ENCODE data around the gene WNT11.

Gene WNT11

DNA sequence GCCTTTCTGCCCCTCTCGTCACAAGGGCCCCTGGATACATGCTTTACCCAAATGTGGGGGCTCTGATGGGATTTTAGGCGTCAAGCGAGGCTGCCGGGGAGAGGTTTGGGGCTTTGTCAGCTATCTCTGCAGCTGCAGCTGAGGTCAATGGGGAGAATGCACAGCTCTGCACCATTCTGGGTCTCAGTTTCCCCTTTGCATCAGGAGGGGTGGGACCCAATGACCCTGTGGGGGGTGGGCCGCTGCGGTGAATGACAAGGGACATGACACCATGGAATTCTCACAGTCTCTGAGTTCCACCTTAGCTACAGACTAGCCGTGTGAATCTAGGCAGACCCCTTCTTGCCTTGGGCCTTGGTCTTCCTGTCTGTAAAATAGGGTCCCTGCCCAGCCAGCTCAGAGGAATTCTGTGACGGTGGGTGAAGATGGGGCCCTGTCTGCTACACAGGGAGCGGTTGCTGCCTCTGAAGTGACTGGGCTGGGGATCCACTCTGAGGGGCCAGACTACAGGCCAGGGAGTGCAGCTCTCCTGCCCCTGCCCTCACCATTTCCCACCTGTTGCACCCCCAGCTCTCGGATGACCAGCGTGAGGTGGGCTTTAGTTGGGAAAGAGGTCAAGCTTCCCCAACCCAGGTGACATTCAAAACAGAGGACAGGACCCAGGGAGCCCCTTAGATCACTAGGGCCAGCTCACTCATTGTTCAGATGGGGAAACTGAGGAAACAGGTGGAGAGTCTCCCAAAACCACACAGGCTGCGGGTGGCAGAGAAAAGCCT is 35.9 kb upstream of the WNT11 start:
- no peak for DNase-seq (ENCODE audit: extremely low read depth, low read depth)
- TF ChIP-seq, protein P1, sequence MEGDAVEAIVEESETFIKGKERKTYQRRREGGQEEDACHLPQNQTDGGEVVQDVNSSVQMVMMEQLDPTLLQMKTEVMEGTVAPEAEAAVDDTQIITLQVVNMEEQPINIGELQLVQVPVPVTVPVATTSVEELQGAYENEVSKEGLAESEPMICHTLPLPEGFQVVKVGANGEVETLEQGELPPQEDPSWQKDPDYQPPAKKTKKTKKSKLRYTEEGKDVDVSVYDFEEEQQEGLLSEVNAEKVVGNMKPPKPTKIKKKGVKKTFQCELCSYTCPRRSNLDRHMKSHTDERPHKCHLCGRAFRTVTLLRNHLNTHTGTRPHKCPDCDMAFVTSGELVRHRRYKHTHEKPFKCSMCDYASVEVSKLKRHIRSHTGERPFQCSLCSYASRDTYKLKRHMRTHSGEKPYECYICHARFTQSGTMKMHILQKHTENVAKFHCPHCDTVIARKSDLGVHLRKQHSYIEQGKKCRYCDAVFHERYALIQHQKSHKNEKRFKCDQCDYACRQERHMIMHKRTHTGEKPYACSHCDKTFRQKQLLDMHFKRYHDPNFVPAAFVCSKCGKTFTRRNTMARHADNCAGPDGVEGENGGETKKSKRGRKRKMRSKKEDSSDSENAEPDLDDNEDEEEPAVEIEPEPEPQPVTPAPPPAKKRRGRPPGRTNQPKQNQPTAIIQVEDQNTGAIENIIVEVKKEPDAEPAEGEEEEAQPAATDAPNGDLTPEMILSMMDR (IDR thresholded peaks at IDR 0.05; ENCODE audit: low read depth, low read length) = no peak

DNA sequence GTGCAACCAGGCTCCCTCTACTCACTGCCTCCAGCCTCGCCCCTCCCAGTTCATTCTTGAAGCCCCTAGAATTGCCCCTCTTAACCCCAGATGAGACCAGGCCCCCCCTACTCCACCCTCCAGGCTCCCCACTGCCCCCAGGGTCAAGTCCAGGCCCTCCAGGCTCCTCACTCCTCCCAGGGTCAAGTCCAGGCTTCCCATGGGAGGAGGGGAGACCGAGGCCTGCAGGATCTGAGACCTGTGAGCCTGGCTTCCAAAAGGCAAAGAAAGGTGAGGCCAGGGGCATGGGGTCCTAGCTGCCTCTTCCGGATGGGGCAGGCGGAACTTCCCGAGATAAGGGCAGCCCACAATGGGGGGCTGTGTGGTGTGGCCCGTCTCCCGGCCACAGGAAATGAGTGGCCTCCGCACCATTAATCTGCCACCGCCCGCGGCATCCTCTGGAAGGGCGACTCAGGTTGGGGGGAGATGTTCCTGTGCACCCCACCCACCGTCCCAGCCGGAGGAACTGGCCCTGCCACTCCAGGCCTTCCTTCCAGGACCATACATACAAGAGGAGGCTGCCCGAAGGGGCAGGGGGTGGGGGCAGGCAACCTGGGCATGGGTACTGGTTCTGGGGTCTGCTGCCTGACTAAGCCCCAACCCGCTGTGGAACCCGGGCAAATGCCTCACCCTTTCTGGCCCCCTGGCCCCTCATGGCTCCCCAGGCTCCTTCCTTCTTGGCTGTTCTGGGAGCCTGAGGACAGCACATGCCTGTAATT is 35.1 kb upstream of the WNT11 start:
- TF ChIP-seq, protein P1 (IDR thresholded peaks at IDR 0.05; ENCODE audit: low read depth, low read length) = no peak
- no peak for DNase-seq (ENCODE audit: extremely low read depth, low read depth)

DNA sequence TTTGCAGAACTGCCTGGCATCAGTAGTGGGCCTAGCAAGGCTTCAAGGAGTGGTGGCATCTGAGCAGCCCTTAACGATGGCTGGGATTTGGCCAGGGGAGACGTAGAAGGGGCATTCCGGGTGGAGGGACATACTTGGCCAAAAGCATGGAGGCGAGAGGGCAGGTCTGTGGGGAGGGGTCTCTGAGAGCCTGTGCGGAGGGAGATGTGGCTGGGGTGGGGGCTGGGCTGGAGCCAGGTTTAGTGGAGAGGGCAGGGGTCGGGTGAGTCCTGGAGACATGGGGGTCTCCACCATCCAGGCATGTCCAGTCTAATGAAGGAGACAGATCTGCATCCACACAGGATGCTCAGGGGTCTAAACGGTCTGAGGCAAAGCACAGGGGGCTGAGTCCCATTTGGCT is 34.4 kb upstream of the WNT11 start:
- no peak for DNase-seq (ENCODE audit: extremely low read depth, low read depth)
- TF ChIP-seq, protein P1 (IDR thresholded peaks at IDR 0.05; ENCODE audit: low read depth, low read length) = no peak

DNA sequence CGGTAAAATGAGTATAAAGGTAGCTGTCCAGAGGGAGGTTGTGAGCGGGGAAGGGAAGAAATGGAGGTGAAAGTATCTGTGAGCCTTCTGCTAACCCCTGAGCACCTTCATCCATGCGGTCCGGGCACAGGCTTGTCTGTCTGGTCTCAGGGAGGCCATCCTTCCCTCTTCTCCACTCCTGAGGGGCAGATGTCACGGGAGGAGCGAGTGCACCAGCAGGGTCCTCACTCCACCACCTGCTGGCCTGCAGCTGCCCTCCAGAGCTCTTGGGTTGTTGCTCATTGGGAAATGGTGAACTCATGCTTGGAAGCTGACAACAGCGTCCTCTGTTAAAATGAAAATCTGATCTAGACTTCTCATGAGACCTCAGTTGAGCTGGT is 33.8 kb upstream of the WNT11 start:
- DNase-seq (ENCODE audit: extremely low read depth, low read depth) = no peak
- TF ChIP-seq, protein P1 (IDR thresholded peaks at IDR 0.05; ENCODE audit: low read depth, low read length) = no peak

DNA sequence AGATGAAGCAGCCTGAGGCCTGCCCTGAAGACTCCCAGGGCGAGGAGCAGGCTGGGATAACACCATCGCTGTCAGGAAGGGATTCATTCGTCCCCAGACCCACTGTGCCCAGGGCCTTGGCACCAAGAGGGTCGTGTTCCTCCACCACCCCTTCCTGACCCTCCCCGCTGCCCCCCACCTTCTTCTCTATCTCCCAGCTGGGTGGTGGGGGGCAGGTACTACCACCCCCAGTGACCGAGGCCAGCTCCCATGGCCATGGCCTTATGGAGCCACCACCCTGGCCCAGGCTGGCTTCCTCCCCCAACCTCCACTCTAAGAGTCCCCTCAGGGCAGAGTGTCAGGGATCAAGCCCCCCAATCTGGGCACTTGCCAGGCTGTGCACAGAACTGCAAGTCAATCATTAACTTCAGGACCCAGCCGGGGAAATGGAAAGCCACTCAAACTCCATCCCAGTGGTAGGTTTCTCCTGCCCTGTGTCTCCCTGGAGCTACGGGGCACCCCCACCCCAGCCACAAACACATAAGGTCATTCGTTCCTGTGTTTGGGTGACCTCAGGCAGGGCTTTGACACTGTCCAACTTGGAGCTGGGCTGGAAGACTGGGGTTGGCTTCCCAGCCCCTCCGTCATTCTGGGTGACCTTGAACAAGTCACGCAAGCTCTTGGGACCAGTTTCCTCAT is 33.3 kb upstream of the WNT11 start:
- TF ChIP-seq, protein P1 (IDR thresholded peaks at IDR 0.05; ENCODE audit: low read depth, low read length) = no peak
- DNase-seq (ENCODE audit: extremely low read depth, low read depth) = no peak

DNA sequence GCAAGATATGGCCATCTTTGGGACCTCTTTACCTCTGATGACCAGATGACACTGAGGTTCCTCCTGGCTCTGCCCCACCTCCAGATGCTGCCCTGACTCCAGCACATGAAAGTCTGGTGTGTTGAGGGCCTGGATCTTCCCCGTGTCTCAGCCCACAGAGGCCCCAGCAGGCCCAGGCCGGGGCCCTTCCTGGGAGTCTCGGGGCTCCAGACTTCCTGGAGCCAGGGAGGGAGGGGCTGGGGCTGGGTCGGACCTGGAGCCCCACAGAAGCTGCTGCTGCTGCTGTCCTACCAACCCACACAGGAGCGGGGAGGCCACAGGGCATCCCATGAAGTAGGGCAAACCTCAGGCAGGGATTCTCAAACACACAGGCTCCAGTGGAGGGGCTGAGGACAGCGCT is 32.2 kb upstream of the WNT11 start:
- no peak for DNase-seq (ENCODE audit: extremely low read depth, low read depth)
- TF ChIP-seq, protein P1 (IDR thresholded peaks at IDR 0.05; ENCODE audit: low read depth, low read length) = no peak

DNA sequence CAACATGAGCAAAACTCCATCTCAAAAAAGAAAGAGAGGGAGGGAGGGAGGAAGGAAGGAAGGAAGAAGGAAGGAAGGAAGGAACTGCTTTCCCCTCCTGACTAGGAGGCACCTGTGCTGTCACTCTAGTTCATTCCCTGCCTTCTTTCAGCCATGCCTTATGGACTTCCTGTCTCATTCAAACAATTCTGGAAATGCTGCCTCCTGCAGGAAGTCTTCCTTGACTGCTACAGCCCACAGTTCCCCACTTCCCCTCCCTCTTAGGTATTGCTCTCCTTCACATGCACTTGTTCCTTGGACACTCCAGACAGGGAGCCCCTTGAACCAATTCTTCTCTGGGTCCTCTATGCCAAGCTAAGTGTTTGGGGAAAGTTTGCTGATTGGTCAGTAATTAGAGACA is 31.6 kb upstream of the WNT11 start:
- no peak for DNase-seq (ENCODE audit: extremely low read depth, low read depth)
- TF ChIP-seq, protein P1 (IDR thresholded peaks at IDR 0.05; ENCODE audit: low read depth, low read length) = no peak
